Testis (tissue), 3 donors: ENCODE measurements around the gene RUNX1. TPM values are rescaled to one million over a fixed set of nuclear protein-coding genes. Genes with fewer than 3 reads are reported as not detected.

Experiments used
- DNase-seq: peaks from one replicate; pipeline ENCODE4 v3.0.0-alpha.2; 2019
- H3K27ac ChIP-seq, 2 donors: fragments of 200-600 bp; sonication (generic); one replicate each; pipeline ENCODE4 v1.5.1; 2019
- H3K27me3 ChIP-seq: fragments of 200-600 bp; sonication (generic); one replicate; pipeline ENCODE4 v1.5.1; 2019
- H3K36me3 ChIP-seq: fragments of 200-600 bp; sonication (generic); one replicate; pipeline ENCODE4 v1.5.1; 2017; ENCODE audit warnings: low read depth; ENCODE audit errors: missing control alignments
- H3K4me1 ChIP-seq: fragments of 200-600 bp; sonication (generic); one replicate; pipeline ENCODE4 v1.5.1; 2019
- H3K4me3 ChIP-seq, 2 donors: fragments of 200-600 bp; sonication (generic); one replicate each; pipeline ENCODE4 v1.5.1; 2017 to 2019
- H3K9me3 ChIP-seq: fragments of 200-600 bp; sonication (generic); one replicate; pipeline ENCODE4 v1.5.1; 2017
- CTCF ChIP-seq, 3 experiments: fragments of 450-650 bp in 2 of 3; fragments of 200-600 bp in 1 of 3; sonication (generic) in 1 of 3; IDR thresholded peaks; one replicate each; pipeline ENCODE4 v1.5.1; 2016 to 2019; ENCODE audit warnings: antibody characterized with exemption in 3 of 3, mild to moderate bottlenecking in 2 of 3, moderate library complexity in 1 of 3
- POLR2A ChIP-seq: fragments of 450-650 bp; IDR thresholded peaks from one replicate; pipeline ENCODE4 v1.6.1; 2017; ENCODE audit warnings: antibody characterized with exemption, mild to moderate bottlenecking, moderate library complexity
- WGBS, 2 donors: methylation state at CpG; one replicate each; pipeline ENCODE4 v1.1.5; 2018; 5-methylcytosine and 5-hydroxymethylcytosine counted together
- intact Hi-C: fragments of 100-400 bp; cut with DNase I; formaldehyde crosslinking; loops from one replicate; pipeline ENCODE4 v1.15.1; 2023; ENCODE audit warnings: low total_unique reads
- polyA plus RNA-seq: library from polyadenylated mRNA; stranded (reverse); fragments of 350-450 nt; fragmentation: Illumina TruSeq; extraction: RNeasy Lipid Tissue Mini Kit (QIAGEN cat#74804); gene quantifications from one replicate; pipeline ENCODE4 v1.2.3, GENCODE V29; 2014; ENCODE audit warnings: low read depth, low replicate concordance; ENCODE audit not compliant: insufficient read depth
- total RNA-seq, 2 donors: library from RNA; depleted of rRNA; stranded (reverse); fragments of >200 nt; gene quantifications; one replicate each; pipeline ENCODE4 v1.2.3, GENCODE V29; 2016

The RUNX1 gene
- total and polyA plus RNA-seq, 3 donors from 2014 or later: 11.1 to 28.7 (median 24.3) TPM

- H3K4me1 ChIP-seq: no peaks in the 10 kb centered on the region
- 63 to 64% methylated on average over 3 of the region's 3 CpGs for whole genome bisulfite sequencing, 2 donors
- H3K27ac ChIP-seq: no peak overlapping the region
- no peak for DNase-seq
- TF ChIP-seq CTCF (IDR thresholded peaks at IDR 0.05) (no peak), POLR2A (no peak)
- H3K27me3 ChIP-seq: no peaks in the 10 kb centered on the region
- intact Hi-C loops: no loop called here
- no peaks in the 10 kb centered on the region for H3K36me3 ChIP-seq
- H3K9me3 ChIP-seq: no peaks in the 10 kb centered on the region
- H3K4me3 ChIP-seq: no peak overlapping the region
Observed at GRCh38 chr21:35084869-35085268, 35.8 kb upstream of the RUNX1 start.

GRCh38 chr21:35083246-35083645 lies 34.1 kb upstream of the RUNX1 start:
- H3K36me3 ChIP-seq: no peaks in the 10 kb centered on the region
- no peak overlapping the region for H3K4me3 ChIP-seq
- no peak for TF ChIP-seq CTCF (IDR thresholded peaks at IDR 0.05)
- TF ChIP-seq POLR2A: no peak
- no peaks in the 10 kb centered on the region for H3K9me3 ChIP-seq
- H3K27me3 ChIP-seq: no peaks in the 10 kb centered on the region
- no peak overlapping the region for H3K27ac ChIP-seq
- no peak for DNase-seq
- WGBS, 2 donors: 66 to 75% methylated on average over 3 of the region's 3 CpGs
- intact Hi-C loops: no loop called here
- no peaks in the 10 kb centered on the region for H3K4me1 ChIP-seq

- no peak overlapping the region for H3K4me3 ChIP-seq
- intact Hi-C loops: no loop called here
- no peaks in the 10 kb centered on the region for H3K4me1 ChIP-seq
- no peaks in the 10 kb centered on the region for H3K27me3 ChIP-seq
- no peaks in the 10 kb centered on the region for H3K36me3 ChIP-seq
- no peak for DNase-seq
- WGBS, 2 donors: 92 to 94% methylated on average over 2 of the region's 2 CpGs
- TF ChIP-seq CTCF (IDR thresholded peaks at IDR 0.05) (no peak), POLR2A (no peak)
- H3K27ac ChIP-seq: no peak overlapping the region
- no peaks in the 10 kb centered on the region for H3K9me3 ChIP-seq
Observed at GRCh38 chr21:35081861-35082260, 32.8 kb upstream of the RUNX1 start.

GRCh38 chr21:35079181-35079580 lies 30.1 kb upstream of the RUNX1 start:
- H3K4me3 ChIP-seq: no peak overlapping the region
- DNase-seq: no peak
- no peak overlapping the region for H3K27ac ChIP-seq
- TF ChIP-seq CTCF (IDR thresholded peaks at IDR 0.05): no peak
- TF ChIP-seq POLR2A: no peak
- intact Hi-C loops: no loop called here
- 93 to 95% methylated on average over 3 of the region's 3 CpGs for WGBS, 2 donors
- no peaks in the 10 kb centered on the region for H3K9me3 ChIP-seq
- H3K4me1 ChIP-seq: no peaks in the 10 kb centered on the region
- no peaks in the 10 kb centered on the region for H3K27me3 ChIP-seq
- no peaks in the 10 kb centered on the region for H3K36me3 ChIP-seq

GRCh38 chr21:35077975-35078374 lies 28.9 kb upstream of the RUNX1 start:
- intact Hi-C loops: no loop called here
- DNase-seq: no peak
- TF ChIP-seq POLR2A (no peak), CTCF (IDR thresholded peaks at IDR 0.05) (no peak)
- no peaks in the 10 kb centered on the region for H3K9me3 ChIP-seq
- H3K4me3 ChIP-seq: no peak overlapping the region
- no peaks in the 10 kb centered on the region for H3K36me3 ChIP-seq
- H3K27me3 ChIP-seq: no peaks in the 10 kb centered on the region
- peaks cover 3% of the 10 kb centered on the region for H3K4me1 ChIP-seq
- 89 to 91% methylated on average over 4 of the region's 4 CpGs for WGBS, 2 donors
- H3K27ac ChIP-seq: no peak overlapping the region
